ENCODE measurements around the gene ZBTB22. TPM values are rescaled to one million over a fixed set of nuclear protein-coding genes. Genes with fewer than 3 reads are reported as not detected.

The ZBTB22 gene
- total RNA-seq, 1 donor from 2014 or later = 17.5 TPM

DNA sequence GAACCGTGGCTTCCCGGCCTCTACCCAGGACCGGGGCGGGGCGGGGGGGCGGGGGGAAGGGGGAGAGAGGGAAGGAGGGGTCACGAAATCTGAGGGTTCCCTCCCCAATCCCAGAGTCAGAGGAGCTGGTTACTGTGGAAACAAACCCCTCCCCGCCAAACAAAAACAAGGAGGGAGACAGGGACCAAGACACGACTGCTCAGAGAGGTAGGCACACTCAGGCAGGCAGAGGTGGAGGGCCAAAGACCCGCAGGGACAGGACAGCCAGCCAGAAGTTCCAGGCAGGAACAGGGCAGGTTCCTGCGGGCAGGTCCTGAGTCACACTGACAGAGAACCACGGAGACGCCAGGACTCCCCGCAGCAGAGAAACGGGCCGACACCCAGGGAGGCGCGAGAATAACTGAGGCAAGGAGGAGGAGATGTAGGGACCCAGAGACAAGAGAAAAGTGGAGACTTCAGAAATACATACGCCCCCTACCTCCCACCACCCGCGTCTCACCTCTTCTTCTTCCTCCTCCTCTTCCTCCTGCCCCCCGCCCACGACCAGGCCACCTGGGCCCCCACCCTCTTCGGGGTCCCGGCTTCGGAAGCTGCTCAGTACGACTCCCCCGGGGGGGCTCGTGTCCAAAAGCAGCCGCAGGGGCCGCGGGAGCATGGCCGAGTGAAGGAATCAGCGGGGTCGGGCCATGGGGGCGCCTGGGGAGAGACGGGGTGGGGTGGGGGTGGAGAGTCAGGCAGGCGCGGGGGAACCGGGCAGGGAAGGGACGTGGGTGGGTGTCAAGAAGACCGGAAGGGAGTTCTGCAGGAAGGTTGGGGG, 19.4 kb downstream of the ZBTB22 start:
- peaks cover 1% of the 10 kb centered on the region for H3K36me3 ChIP-seq (ENCODE audit: control insufficient read depth, insufficient read depth, low read length)
- no peak for DNase-seq (ENCODE audit: low read depth)
- peak overlapping the region; percentile 82 for H3K4me3 ChIP-seq (ENCODE audit: low read depth, low read length)
- TF ChIP-seq, protein P1, sequence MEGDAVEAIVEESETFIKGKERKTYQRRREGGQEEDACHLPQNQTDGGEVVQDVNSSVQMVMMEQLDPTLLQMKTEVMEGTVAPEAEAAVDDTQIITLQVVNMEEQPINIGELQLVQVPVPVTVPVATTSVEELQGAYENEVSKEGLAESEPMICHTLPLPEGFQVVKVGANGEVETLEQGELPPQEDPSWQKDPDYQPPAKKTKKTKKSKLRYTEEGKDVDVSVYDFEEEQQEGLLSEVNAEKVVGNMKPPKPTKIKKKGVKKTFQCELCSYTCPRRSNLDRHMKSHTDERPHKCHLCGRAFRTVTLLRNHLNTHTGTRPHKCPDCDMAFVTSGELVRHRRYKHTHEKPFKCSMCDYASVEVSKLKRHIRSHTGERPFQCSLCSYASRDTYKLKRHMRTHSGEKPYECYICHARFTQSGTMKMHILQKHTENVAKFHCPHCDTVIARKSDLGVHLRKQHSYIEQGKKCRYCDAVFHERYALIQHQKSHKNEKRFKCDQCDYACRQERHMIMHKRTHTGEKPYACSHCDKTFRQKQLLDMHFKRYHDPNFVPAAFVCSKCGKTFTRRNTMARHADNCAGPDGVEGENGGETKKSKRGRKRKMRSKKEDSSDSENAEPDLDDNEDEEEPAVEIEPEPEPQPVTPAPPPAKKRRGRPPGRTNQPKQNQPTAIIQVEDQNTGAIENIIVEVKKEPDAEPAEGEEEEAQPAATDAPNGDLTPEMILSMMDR (IDR thresholded peaks at IDR 0.05; ENCODE audit: insufficient read depth, low read length, poor library complexity, severe bottlenecking) = peak; percentile 13
- no peaks in the 10 kb centered on the region for H3K27me3 ChIP-seq (ENCODE audit: control insufficient read depth, insufficient read depth, low read length)

DNA sequence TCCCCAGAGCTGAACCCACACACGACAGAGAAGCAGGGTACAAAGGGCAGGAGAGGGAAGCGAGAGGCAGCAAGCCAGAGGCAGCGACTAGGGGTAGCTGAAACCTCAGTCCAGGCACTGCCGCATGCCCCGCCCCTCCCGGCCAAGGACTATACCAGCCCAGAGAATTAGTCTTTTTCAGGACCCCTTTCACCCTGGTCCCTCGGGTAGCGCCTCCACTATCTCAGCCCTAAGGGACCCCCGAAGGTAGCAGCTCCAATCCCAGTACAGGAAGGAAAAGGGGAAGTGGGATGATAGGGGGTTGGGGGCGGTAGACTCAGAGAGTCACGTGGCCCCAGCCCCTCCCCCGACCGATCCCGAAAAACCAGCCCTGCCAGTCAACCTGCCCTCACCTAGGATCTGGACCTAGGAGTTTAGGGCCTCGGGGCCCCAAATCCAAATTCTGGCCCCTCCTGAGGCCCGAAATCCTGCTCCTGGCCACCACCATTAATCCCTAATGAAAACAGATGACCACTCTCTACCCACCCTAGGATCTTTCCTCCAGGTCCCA, 20.1 kb downstream of the ZBTB22 start:
- Histone ChIP-seq H3K27me3 (ENCODE audit: control insufficient read depth, insufficient read depth, low read length) (no peaks in the 10 kb centered on the region), H3K4me3 (ENCODE audit: low read depth, low read length) (peak overlapping the region; percentile 82), H3K36me3 (ENCODE audit: control insufficient read depth, insufficient read depth, low read length) (peaks cover 1% of the 10 kb centered on the region)
- DNase-seq (ENCODE audit: low read depth) = no peak
- TF ChIP-seq, protein P1 (IDR thresholded peaks at IDR 0.05; ENCODE audit: insufficient read depth, low read length, poor library complexity, severe bottlenecking) = no peak

DNA sequence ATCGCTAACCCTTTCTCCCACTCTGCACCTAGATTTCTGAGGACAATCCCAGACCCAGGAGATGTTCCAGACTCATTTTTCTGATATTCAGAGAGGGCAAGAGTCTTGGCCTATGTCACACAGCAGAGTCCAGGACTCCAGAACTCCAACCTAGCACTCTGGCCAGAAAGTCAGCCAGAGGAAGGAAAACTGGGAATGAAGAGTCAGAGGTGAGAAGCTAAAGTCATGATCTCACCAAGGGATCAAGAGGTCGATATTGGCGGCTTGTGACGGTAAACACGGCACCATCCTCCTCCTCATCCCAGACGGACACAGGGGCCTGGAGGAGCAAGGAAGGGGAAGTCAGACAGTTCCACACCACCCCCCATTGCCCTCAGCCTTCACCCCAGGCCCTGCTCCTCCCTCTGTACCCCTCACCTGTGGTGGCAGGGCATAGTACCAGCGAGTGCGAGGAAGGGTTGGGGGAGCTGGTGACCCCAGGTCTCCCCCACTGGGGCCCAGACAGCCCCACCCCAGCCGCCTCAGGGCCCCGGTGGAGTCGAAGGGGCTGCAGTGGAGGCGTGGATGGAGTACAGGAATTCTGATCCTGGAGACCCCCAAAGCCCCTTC, 20.6 kb downstream of the ZBTB22 start:
- peaks cover 1% of the 10 kb centered on the region for H3K36me3 ChIP-seq (ENCODE audit: control insufficient read depth, insufficient read depth, low read length)
- peak overlapping the region; percentile 82 for H3K4me3 ChIP-seq (ENCODE audit: low read depth, low read length)
- no peaks in the 10 kb centered on the region for H3K27me3 ChIP-seq (ENCODE audit: control insufficient read depth, insufficient read depth, low read length)
- DNase-seq (ENCODE audit: low read depth) = no peak
- TF ChIP-seq, protein P1 (IDR thresholded peaks at IDR 0.05; ENCODE audit: insufficient read depth, low read length, poor library complexity, severe bottlenecking) = no peak

DNA sequence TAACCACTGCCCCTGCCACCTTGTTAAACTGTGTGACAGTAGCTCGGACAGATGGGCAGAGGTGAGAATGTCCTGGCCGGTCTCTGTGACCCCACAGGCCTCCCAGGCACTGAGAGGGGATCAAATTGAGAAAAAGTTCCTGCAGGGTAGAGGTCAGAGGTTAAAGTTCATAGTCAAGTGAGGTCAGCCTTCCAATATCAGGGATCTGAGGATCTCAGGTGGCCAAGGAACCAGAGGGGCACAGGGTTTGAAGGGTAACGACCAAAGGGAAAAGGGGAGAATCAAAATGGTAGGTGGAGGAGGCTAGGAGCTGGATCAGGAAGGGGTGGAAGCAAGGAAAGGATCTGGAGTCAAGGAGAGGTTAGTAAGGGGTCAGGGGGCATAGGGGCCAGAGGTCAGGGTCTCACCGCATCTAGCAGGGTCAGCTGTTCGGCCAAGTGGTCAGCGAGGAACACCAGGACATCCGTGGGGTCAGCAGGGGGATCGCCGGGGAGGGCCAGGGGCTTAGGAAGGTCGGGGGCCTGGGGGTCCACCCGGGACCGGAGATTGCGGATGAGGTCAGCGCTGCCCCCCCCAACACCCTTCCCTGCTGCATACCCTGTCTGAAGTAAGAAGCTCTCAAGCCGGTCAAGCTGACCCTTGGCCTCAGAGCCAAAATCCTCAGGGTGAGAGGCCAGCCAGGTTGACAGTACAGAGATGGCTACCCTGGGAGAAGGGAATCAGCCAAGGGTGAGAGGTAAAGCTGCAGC, 21.7 kb downstream of the ZBTB22 start:
- Histone ChIP-seq H3K27me3 (ENCODE audit: control insufficient read depth, insufficient read depth, low read length) (no peaks in the 10 kb centered on the region), H3K36me3 (ENCODE audit: control insufficient read depth, insufficient read depth, low read length) (peaks cover 1% of the 10 kb centered on the region), H3K4me3 (ENCODE audit: low read depth, low read length) (no peak overlapping the region)
- TF ChIP-seq, protein P1 (IDR thresholded peaks at IDR 0.05; ENCODE audit: insufficient read depth, low read length, poor library complexity, severe bottlenecking) = no peak
- DNase-seq (ENCODE audit: low read depth) = no peak

DNA sequence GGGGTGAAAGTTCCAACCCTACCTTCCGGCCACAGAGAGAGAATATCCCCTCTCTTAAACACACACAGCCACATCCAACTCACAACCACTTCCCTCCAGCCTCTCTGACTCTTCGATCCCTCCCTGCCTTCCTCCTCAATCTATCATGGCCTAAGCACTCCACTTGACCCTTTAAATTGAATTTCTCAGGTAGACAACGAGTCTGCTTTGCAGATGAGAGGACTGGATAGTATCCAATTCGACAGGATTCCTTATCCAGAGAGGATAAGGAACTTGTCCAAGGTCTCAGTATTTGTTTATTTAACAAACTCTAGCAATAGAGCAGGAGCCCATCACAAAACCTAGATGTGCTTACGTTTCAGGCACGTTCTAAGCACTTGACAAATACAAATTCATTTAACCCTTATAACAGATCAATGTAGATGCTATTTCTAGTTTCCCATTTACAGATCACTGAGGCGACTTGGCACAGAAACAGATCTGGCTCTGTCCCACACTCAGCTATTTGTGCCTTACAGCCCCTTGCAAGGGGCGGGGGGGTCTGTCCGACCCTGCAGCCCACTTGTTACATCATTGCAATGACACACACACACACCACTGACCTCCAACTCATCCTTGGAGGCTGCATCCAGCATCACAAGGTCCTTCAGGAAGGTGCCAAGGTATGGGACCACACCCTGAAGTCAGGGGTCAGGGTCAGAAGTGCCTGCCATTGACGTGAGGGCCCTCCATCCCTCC, 23.3 kb downstream of the ZBTB22 start:
- H3K27me3 ChIP-seq (ENCODE audit: control insufficient read depth, insufficient read depth, low read length) = no peaks in the 10 kb centered on the region
- TF ChIP-seq, protein P1 (IDR thresholded peaks at IDR 0.05; ENCODE audit: insufficient read depth, low read length, poor library complexity, severe bottlenecking) = no peak
- no peak for DNase-seq (ENCODE audit: low read depth)
- H3K4me3 ChIP-seq (ENCODE audit: low read depth, low read length) = no peak overlapping the region
- H3K36me3 ChIP-seq (ENCODE audit: control insufficient read depth, insufficient read depth, low read length) = peaks cover 1% of the 10 kb centered on the region
